ENCODE results near the gene MSX1. TPM values are rescaled to one million over a fixed set of nuclear protein-coding genes. Genes with fewer than 3 reads are reported as not detected.

Gene MSX1
- total RNA-seq, 1 experiment from 2014 or later: 59.9 TPM

DNA sequence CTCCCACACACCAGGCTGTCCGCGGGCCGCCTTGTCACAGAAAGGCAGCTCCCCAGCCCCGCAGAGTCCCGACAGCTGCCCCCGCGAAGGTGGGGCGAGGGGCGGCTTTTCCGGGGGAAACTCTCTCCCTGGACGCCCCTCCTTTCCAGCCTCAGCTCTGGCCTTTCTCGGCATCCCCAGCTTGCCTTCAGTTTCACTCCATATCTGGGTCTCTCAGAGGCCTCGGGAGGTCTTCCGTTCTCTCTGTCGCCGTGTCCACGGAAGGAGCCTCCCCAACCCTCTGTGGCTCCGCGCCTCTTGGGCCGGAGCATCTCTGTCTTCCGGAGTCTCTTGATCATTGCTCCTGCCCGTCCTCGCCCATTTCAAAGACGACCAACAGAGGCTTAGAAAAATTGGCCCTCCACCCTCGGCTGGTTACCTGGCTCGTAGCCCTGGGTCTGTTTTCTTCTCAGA, 6.1 kb upstream of the MSX1 start:
- H3K9me3 ChIP-seq (ENCODE audit: control insufficient read depth in 1 of 2, insufficient read depth in 1 of 2, low read depth in 1 of 2, low read length in 2 of 2): no peaks in the 10 kb centered on the region
- H3K4me3 ChIP-seq (replicated peaks in 1 of 2; ENCODE audit: low read depth in 1 of 2, low read length in 2 of 2): no peak overlapping the region
- CTCF ChIA-PET: no interaction called here
- H2AFZ ChIP-seq (ENCODE audit: low read depth, low read length, poor library complexity, severe bottlenecking): no peak overlapping the region
- DNase-seq (ENCODE audit: low read depth, low spot score) (no peak), ATAC-seq (no peak)
- H3K27me3 ChIP-seq (ENCODE audit: insufficient read depth, low read length): no peaks in the 10 kb centered on the region
- RAD21 ChIA-PET (ENCODE audit: low non-redundant PET in 1 of 2, low total read pairs in 2 of 2, uncharacterized antibody in 2 of 2, unreplicated experiment in 2 of 2): no interaction called here
- intact Hi-C loops (cut with micrococcal nuclease): no loop called here
- no peak overlapping the region for H3K9ac ChIP-seq (ENCODE audit: low read length)
- no peaks in the 10 kb centered on the region for H3K79me2 ChIP-seq (ENCODE audit: insufficient read depth, low read length)
- POLR2A ChIA-PET: no interaction called here
- H3K27ac ChIP-seq (ENCODE audit: low read depth, low read length): no peak overlapping the region
- H3K36me3 ChIP-seq (ENCODE audit: control insufficient read depth in 1 of 2, insufficient read depth in 2 of 2, low read length in 2 of 2): no peaks in the 10 kb centered on the region
- TF ChIP-seq JUND (IDR thresholded peaks at IDR 0.05): no peak
- H4K20me1 ChIP-seq (ENCODE audit: insufficient read depth): no peaks in the 10 kb centered on the region
- H3K9me2 ChIP-seq (ENCODE audit: insufficient read depth): no peaks in the 10 kb centered on the region
- BruUV-seq (replicated peaks): no TSS peak
- no peak overlapping the region for H3K4me2 ChIP-seq (ENCODE audit: low read length)
- peaks cover 18 to 34% of the 10 kb centered on the region in 2 experiments for H3K4me1 ChIP-seq (ENCODE audit: control insufficient read depth in 1 of 2, insufficient read depth in 2 of 2, low read length in 2 of 2)

DNA sequence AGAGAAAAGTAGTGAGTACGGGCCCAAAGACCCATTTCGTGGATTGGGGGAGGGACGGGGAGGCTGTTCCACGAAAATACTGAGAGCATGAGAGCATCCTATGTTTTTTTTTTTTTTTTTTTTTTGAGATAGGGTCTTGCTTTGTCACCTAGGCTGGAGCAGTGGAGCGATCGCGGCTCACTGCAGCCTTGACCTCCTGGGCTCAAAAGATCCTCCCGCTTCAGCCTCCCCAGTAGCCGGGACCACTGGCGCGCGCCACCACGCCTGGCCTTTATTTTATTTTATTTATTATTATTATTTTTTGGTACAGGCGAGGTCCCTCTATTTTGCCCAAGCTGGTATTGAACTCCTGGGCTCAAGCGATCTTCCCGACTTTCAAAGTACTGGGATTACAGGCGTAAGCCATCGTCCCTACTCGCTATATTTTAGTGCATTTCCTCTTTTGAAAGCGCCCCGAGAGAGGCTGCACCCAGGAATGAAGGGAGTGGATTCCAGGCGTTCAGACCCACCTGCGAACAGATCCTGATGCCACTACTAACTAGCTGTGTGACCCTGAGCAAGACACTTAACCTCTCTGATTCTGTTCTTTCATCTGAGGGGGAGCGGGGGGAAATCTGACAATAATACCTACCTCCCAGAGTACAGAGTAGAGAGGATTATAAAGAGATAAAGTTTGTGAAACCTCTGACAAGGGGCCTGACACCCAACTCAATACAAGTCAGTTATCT, 5.4 kb upstream of the MSX1 start:
- POLR2A ChIA-PET: no interaction called here
- Histone ChIP-seq H3K9me3 (ENCODE audit: control insufficient read depth in 1 of 2, insufficient read depth in 1 of 2, low read depth in 1 of 2, low read length in 2 of 2) (no peaks in the 10 kb centered on the region), H3K79me2 (ENCODE audit: insufficient read depth, low read length) (no peaks in the 10 kb centered on the region), H2AFZ (ENCODE audit: low read depth, low read length, poor library complexity, severe bottlenecking) (no peak overlapping the region), H3K4me1 (ENCODE audit: control insufficient read depth in 1 of 2, insufficient read depth in 2 of 2, low read length in 2 of 2) (peaks cover 18 to 34% of the 10 kb centered on the region in 2 experiments), H3K36me3 (ENCODE audit: control insufficient read depth in 1 of 2, insufficient read depth in 2 of 2, low read length in 2 of 2) (no peaks in the 10 kb centered on the region), H3K27me3 (ENCODE audit: insufficient read depth, low read length) (no peaks in the 10 kb centered on the region), H3K4me2 (ENCODE audit: low read length) (no peak overlapping the region), H3K27ac (ENCODE audit: low read depth, low read length) (no peak overlapping the region), H4K20me1 (ENCODE audit: insufficient read depth) (no peaks in the 10 kb centered on the region), H3K9me2 (ENCODE audit: insufficient read depth) (no peaks in the 10 kb centered on the region), H3K9ac (ENCODE audit: low read length) (no peak overlapping the region), H3K4me3 (replicated peaks in 1 of 2; ENCODE audit: low read depth in 1 of 2, low read length in 2 of 2) (no peak overlapping the region)
- RAD21 ChIA-PET (ENCODE audit: low non-redundant PET in 1 of 2, low total read pairs in 2 of 2, uncharacterized antibody in 2 of 2, unreplicated experiment in 2 of 2): no interaction called here
- BruUV-seq (replicated peaks): no TSS peak
- no peak for TF ChIP-seq MAX (IDR thresholded peaks at IDR 0.05)
- no peak for TF ChIP-seq FOSL1 (IDR thresholded peaks at IDR 0.05; ENCODE audit: low read depth)
- TF ChIP-seq EGR1 (IDR thresholded peaks at IDR 0.05; ENCODE audit: low read depth): no peak
- TF ChIP-seq RAD21 (IDR thresholded peaks at IDR 0.05; ENCODE audit: low read depth): no peak
- no peak for TF ChIP-seq EZH2 (IDR thresholded peaks at IDR 0.05)
- TF ChIP-seq SP1 (IDR thresholded peaks at IDR 0.05; ENCODE audit: low read depth): no peak
- no peak for TF ChIP-seq ZNF274 (IDR thresholded peaks at IDR 0.05; ENCODE audit: low read depth, low read length)
- TF ChIP-seq POLR2A (IDR thresholded peaks at IDR 0.05; ENCODE audit: borderline replicate concordance, extremely low read depth, insufficient read depth, insufficient read length): no peak
- no peak for TF ChIP-seq YY1 (IDR thresholded peaks at IDR 0.05; ENCODE audit: extremely low read depth, insufficient replicate concordance, low read depth, low read length)
- TF ChIP-seq POLR2AphosphoS5 (IDR thresholded peaks at IDR 0.05; ENCODE audit: low read depth, low read length): no peak
- TF ChIP-seq CBX3 (IDR thresholded peaks at IDR 0.05; ENCODE audit: low read depth): no peak
- TF ChIP-seq TCF7L2 (IDR thresholded peaks at IDR 0.05; ENCODE audit: borderline replicate concordance, extremely low read depth, insufficient read depth, insufficient read length): no peak
- no peak for TF ChIP-seq ZFX (IDR thresholded peaks at IDR 0.05)
- TF ChIP-seq ATF3 (IDR thresholded peaks at IDR 0.05): no peak
- TF ChIP-seq SRF (IDR thresholded peaks at IDR 0.05; ENCODE audit: low read depth): no peak
- TF ChIP-seq CEBPB (IDR thresholded peaks at IDR 0.05; ENCODE audit: low read depth): no peak
- TF ChIP-seq ELF1 (IDR thresholded peaks at IDR 0.05; ENCODE audit: borderline replicate concordance, low read depth): no peak
- DNase-seq (ENCODE audit: low read depth, low spot score) (no peak), ATAC-seq (no peak)
- CTCF ChIA-PET: no interaction called here
- intact Hi-C loops (cut with micrococcal nuclease): no loop called here

Measured in HCT116 (cell line).